HepG2 (cell line): ENCODE data around the gene CYTH1. TPM values are rescaled to one million over a fixed set of nuclear protein-coding genes. Genes with fewer than 3 reads are reported as not detected.

Experiments
- ATAC-seq: fragments of 200-7000 bp; cut with Tn5 transposase; 3 replicates; pipeline ENCODE4 v1.9.1; 2020; ENCODE audit warnings: mild to moderate bottlenecking, moderate library complexity
- BruUV-seq: library from RNA; stranded (reverse); fragments of 400-500 nt; replicated peaks from 2 replicates; lab custom pipeline; 2021; lab: Mats Ljungman, UMichigan
- CTCF ChIA-PET: fragments of 300-600 bp; formaldehyde crosslinking; extraction: SDS; loops from one replicate; lab custom pipeline; 2021; ENCODE audit warnings: low total read pairs, inconsistent platforms, low intra/inter-chr PET ratio; lab: Yijun Ruan, JAX
- POLR2A ChIA-PET: fragments of 350-600 bp; sonication (Branson Sonifier 250); formaldehyde crosslinking; loops from one replicate; lab custom pipeline; 2020; ENCODE audit warnings: antibody characterized with exemption, inconsistent platforms; lab: Yijun Ruan, JAX
- DNase-seq: peaks from one replicate; pipeline ENCODE4 v3.0.0-alpha.2; 2015; ENCODE audit warnings: low spot score
- FAIRE-seq: peaks from 3 replicates; lab custom pipeline; 2011; peaks lifted over from hg19 to GRCh38; lab: Jason Lieb, UNC
- H2AFZ ChIP-seq: one replicate; pipeline ENCODE4 v1.6.1; 2011; ENCODE audit warnings: low read length, inconsistent platforms
- H3K27ac ChIP-seq: fragments of 300-600 bp; 3 replicates; pipeline ENCODE4 v1.8.0; 2011; ENCODE audit warnings: mixed run types, mild to moderate bottlenecking, mixed read lengths, low read length, inconsistent platforms; ENCODE audit not compliant: insufficient read depth; ENCODE audit errors: extremely low read length
- H3K27me3 ChIP-seq, 2 experiments: fragments of 200-600 bp in 1 of 2; 2 replicates in 1 of 2; 3 replicates in 1 of 2; pipeline versions ENCODE4 v1.6.0 to v1.8.0; 2011; ENCODE audit warnings: low read length in 2 of 2, mild to moderate bottlenecking in 2 of 2, moderate library complexity in 2 of 2, inconsistent platforms in 1 of 2; ENCODE audit not compliant: insufficient read depth in 2 of 2, control insufficient read depth in 1 of 2
- H3K36me3 ChIP-seq, 2 experiments: fragments of 200-600 bp in 1 of 2; replicated peaks in 1 of 2; 2 replicates in 1 of 2; 3 replicates in 1 of 2; pipeline versions ENCODE4 v1.5.1 to v1.8.0; 2011; ENCODE audit warnings: low read length in 2 of 2, inconsistent platforms in 1 of 2; ENCODE audit not compliant: insufficient read depth in 2 of 2, control insufficient read depth in 1 of 2
- H3K4me1 ChIP-seq: 2 replicates; pipeline ENCODE4 v1.5.1; 2012; ENCODE audit warnings: low read length, inconsistent platforms; ENCODE audit not compliant: insufficient read depth
- H3K4me2 ChIP-seq: 2 replicates; pipeline ENCODE4 v1.6.0; 2011; ENCODE audit warnings: low read depth, low read length, inconsistent platforms
- H3K4me3 ChIP-seq, 3 experiments: fragments of 200-600 bp in 1 of 3; sonication (generic), shearing (Covaris generic) in 1 of 3; replicated peaks in 1 of 3; 2 replicates each; pipeline ENCODE4 v1.5.1; 2011 to 2016; ENCODE audit warnings: low read length in 3 of 3, inconsistent platforms in 2 of 3, low read depth in 2 of 3, mild to moderate bottlenecking in 2 of 3, control low read depth in 1 of 3, mixed read lengths in 1 of 3; ENCODE audit not compliant: insufficient read depth in 1 of 3
- H3K79me2 ChIP-seq: one replicate; pipeline ENCODE4 v1.6.1; 2011; ENCODE audit warnings: low read length, inconsistent platforms; ENCODE audit not compliant: insufficient read depth
- H3K9ac ChIP-seq: 2 replicates; pipeline ENCODE4 v1.6.0; 2011; ENCODE audit warnings: mild to moderate bottlenecking, low read depth, low read length, inconsistent platforms; ENCODE audit not compliant: insufficient read depth
- H3K9me3 ChIP-seq: 2 replicates; pipeline ENCODE4 v1.5.1; 2012; ENCODE audit warnings: mild to moderate bottlenecking, low read length
- H4K20me1 ChIP-seq: 2 replicates; pipeline ENCODE4 v1.6.0; 2011; ENCODE audit warnings: inconsistent platforms, mild to moderate bottlenecking, low read length, moderate library complexity; ENCODE audit not compliant: insufficient read depth
- ATF7-NPFF ChIP-seq: sonication (generic); formaldehyde crosslinking; IDR thresholded peaks from 2 replicates; pipeline ENCODE4 v1.8.1; 2023; ENCODE audit warnings: mild to moderate bottlenecking, low read depth, missing genetic modification reagents, moderate library complexity
- EZH2 ChIP-seq: conservative IDR thresholded peaks from 2 replicates; pipeline ENCODE4 v1.6.1; 2012; ENCODE audit warnings: mild to moderate bottlenecking, low read depth, low read length, moderate library complexity
- HNRNPUL1 ChIP-seq: fragments of 200-400 bp; formaldehyde crosslinking; IDR thresholded peaks from 2 replicates; pipeline ENCODE4 v1.6.1; 2017; ENCODE audit warnings: low read depth, mild to moderate bottlenecking, low read length, moderate library complexity
- MAFG ChIP-seq: sonication (generic); formaldehyde crosslinking; IDR thresholded peaks from 2 replicates; pipeline ENCODE4 v1.5.1; 2020; ENCODE audit warnings: mild to moderate bottlenecking, missing genetic modification reagents
- NFRKB ChIP-seq: fragments of 450-650 bp; IDR thresholded peaks from 2 replicates; pipeline ENCODE4 v1.6.1; 2017
- PITX1 ChIP-seq: sonication (generic); formaldehyde crosslinking; IDR thresholded peaks from 2 replicates; pipeline ENCODE4 v1.5.1; 2020; ENCODE audit warnings: mild to moderate bottlenecking, missing genetic modification reagents
- RFXAP ChIP-seq: sonication (generic); formaldehyde crosslinking; IDR thresholded peaks from 2 replicates; pipeline ENCODE4 v1.4.0; 2020; ENCODE audit warnings: missing genetic modification reagents, borderline replicate concordance
- SRSF1 ChIP-seq: fragments of 200-400 bp; formaldehyde crosslinking; optimal IDR thresholded peaks from 2 replicates; pipeline ENCODE3; 2017; ENCODE audit warnings: mild to moderate bottlenecking, low read depth, low read length, moderate library complexity
- STAT5B ChIP-seq: sonication (generic); formaldehyde crosslinking; IDR thresholded peaks from 2 replicates; pipeline ENCODE4 v1.4.0; 2020; ENCODE audit warnings: missing genetic modification reagents
- TBP ChIP-seq: sonication (generic); formaldehyde crosslinking; IDR thresholded peaks from 2 replicates; pipeline ENCODE4 v1.5.0; 2020; ENCODE audit warnings: missing genetic modification reagents
- TEAD2 ChIP-seq: sonication (generic); formaldehyde crosslinking; IDR thresholded peaks from 2 replicates; pipeline ENCODE4 v1.9.0; 2021; ENCODE audit warnings: missing genetic modification reagents
- ZNF234 ChIP-seq: sonication (generic); formaldehyde crosslinking; conservative IDR thresholded peaks from 2 replicates; pipeline ENCODE4 v1.5.1; 2020; ENCODE audit warnings: mild to moderate bottlenecking, missing genetic modification reagents
- ZNF264 ChIP-seq: sonication (generic); formaldehyde crosslinking; IDR thresholded peaks from 2 replicates; pipeline ENCODE4 v1.4.0; 2020; ENCODE audit warnings: missing genetic modification reagents
- ZNF350 ChIP-seq: sonication (generic); formaldehyde crosslinking; IDR thresholded peaks from 2 replicates; pipeline ENCODE4 v1.4.0; 2020; ENCODE audit warnings: mild to moderate bottlenecking, low read depth, missing genetic modification reagents, borderline replicate concordance
- ZNF501 ChIP-seq: sonication (generic); formaldehyde crosslinking; IDR thresholded peaks from 2 replicates; pipeline ENCODE4 v1.5.1; 2020; ENCODE audit warnings: mild to moderate bottlenecking, moderate library complexity, missing genetic modification reagents
- ZNF589 ChIP-seq: sonication (generic); formaldehyde crosslinking; conservative IDR thresholded peaks from 2 replicates; pipeline ENCODE4 v1.8.0; 2022; ENCODE audit warnings: mild to moderate bottlenecking, moderate library complexity, missing genetic modification reagents
- ZNF761 ChIP-seq: sonication (generic); formaldehyde crosslinking; conservative IDR thresholded peaks from 2 replicates; pipeline ENCODE4 v1.4.0; 2020; ENCODE audit warnings: mild to moderate bottlenecking, missing genetic modification reagents
- ZZZ3 ChIP-seq: sonication (generic); formaldehyde crosslinking; IDR thresholded peaks from 2 replicates; pipeline ENCODE4 v1.4.0; 2020; ENCODE audit warnings: missing genetic modification reagents, mild to moderate bottlenecking, borderline replicate concordance
- WGBS: methylation state at CpG from one replicate; pipeline ENCODE4 v1.1.6; 2017; ENCODE audit warnings: low lambda C conversion rate; 5-methylcytosine and 5-hydroxymethylcytosine counted together
- in situ Hi-C: cut with HindIII; loops from 2 replicates; pipeline ENCODE4 v1.10.0; 2017; ENCODE audit warnings: low pct_unique_long_range_greater_than_20kb; ENCODE audit not compliant: extremely low pct_ligation_motif_present
- intact Hi-C: fragments of 100-400 bp; cut with micrococcal nuclease; formaldehyde crosslinking; loops from one replicate; pipeline ENCODE4 v1.10.0; 2022; ENCODE audit not compliant: unreplicated experiment
- polyA plus RNA-seq, 8 experiments: library from polyadenylated mRNA; depleted of rRNA in 3 of 8; stranded (reverse) in 7 of 8; unstranded in 1 of 8; fragments of >200 nt; fragmentation: Illumina TruSeq in 4 of 8; extraction: Trizol in 4 of 8; gene quantifications; 2 replicates each; pipeline versions ENCODE4 v1.2.1 to v1.2.3, GENCODE V29; 2011 to 2016; ENCODE audit warnings: low read depth in 4 of 8, missing spikeins in 1 of 8, mixed read lengths in 1 of 8; ENCODE audit not compliant: insufficient read depth in 1 of 8
- total RNA-seq, 5 experiments: library from RNA; depleted of rRNA; stranded (reverse); fragments of >200 nt; fragmentation: Illumina TruSeq; extraction: Trizol; gene quantifications; 2 replicates each; pipeline ENCODE4 v1.2.3, GENCODE V29; 2016; ENCODE audit warnings: low read depth in 1 of 5
- TF ChIP-seq, protein P1 (sequence below): sonication (generic); formaldehyde crosslinking; IDR thresholded peaks from 2 replicates; pipeline ENCODE4 v1.4.0; 2020; ENCODE audit warnings: missing genetic modification reagents, low read depth, mild to moderate bottlenecking, borderline replicate concordance
- TF ChIP-seq, protein P2 (sequence below): IDR thresholded peaks from 2 replicates; pipeline ENCODE4 v1.6.1; 2016; ENCODE audit warnings: mild to moderate bottlenecking

CYTH1 gene
- total and polyA plus RNA-seq, 2 of the 13 experiments (the other 11 are each of a cell fraction or from before 2014, with no cell fraction given): 20.1 to 48.9 TPM

DNA sequence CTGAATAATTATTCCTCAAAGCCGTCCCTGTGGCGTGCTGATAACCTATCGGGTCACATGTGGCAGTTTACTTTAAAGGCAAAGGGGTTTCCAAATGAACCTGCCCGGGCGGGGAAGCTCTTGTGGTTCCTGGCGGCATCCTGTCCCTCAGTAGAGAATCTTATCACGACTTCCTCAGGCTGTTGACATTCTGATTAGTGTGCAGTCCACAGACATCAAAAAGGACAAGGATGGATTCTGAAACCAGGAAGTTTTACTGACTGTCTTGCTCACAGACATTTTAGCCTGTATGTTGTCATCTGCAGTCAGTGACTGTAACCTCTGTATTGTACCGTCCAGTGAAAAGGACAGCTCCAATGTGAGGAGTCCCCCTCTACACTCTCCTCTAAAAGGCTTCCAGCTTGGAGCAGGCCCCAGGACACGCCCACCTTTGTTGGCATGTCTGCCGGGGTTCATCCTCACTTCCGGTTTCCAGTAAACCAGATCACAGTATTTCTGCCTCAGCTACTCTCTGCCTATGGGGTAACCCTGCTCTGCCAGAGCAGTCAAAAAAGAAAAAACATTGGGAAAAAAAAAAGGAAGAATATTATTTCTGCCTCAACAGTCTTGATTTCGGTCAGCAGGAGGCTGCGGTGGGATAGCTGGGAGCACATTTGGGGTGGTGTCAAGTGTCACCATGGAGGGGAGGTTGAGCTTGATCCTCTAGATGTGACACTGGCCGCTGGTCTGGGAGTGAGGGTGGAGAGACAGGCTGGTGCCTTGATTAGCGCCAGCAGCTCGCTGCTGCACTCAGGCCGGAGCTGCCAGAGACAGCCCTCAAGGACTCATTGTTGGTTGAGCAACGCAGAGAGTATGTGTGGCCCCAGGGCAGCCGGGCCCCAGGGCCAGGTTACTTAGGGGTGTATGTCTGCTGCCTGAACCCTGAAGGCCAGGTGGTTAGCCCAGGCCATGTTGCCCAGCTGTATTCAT lies 115.8 kb downstream of the CYTH1 start:
- no peaks in the 10 kb centered on the region for H3K79me2 ChIP-seq
- H3K9me3 ChIP-seq: no peaks in the 10 kb centered on the region
- BruUV-seq: no TSS peak
- FAIRE-seq (peak; percentile 81), ATAC-seq (peak; percentile 78), DNase-seq (peak; percentile 88)
- H3K27me3 ChIP-seq: no peaks in the 10 kb centered on the region
- H3K4me1 ChIP-seq: peaks cover 52% of the 10 kb centered on the region
- in situ Hi-C loops (no loop called here), intact Hi-C loops (no loop called here)
- H4K20me1 ChIP-seq: no peaks in the 10 kb centered on the region
- H2AFZ ChIP-seq: no peak overlapping the region
- H3K27ac ChIP-seq: peak overlapping the region; percentile 41
- H3K4me3 ChIP-seq: peak overlapping the region in 1 of 3 experiments; percentile 12; a peak in 1 of 6 replicates
- WGBS: 19% methylated on average over 16 of the region's 19 CpGs
- CTCF ChIA-PET: no interaction called here
- H3K4me2 ChIP-seq: peak overlapping the region; percentile 53
- POLR2A ChIA-PET: interaction anchor here (1.2 to 2.4 kb wide), 6 partner anchors 9 to 74 kb away, joined by 3 to 17 read pairs (median 8); no protein-coding TSS in a partner anchor
- H3K36me3 ChIP-seq: no peaks in the 10 kb centered on the region; a peak in 1 of 5 replicates
- H3K9ac ChIP-seq: peak overlapping the region; percentile 10; the same call in 1 of the 2 replicates
- TF ChIP-seq ZZZ3 (no peak), SRSF1 (no peak), ZNF234 (CRISPR knock-in tag) (no peak), STAT5B (no peak), ZNF264 (CRISPR knock-in tag) (peak; percentile 23), EZH2 (no peak), ZNF761 (CRISPR knock-in tag) (no peak; the same call in 1 of the 2 replicates), ZNF350 (CRISPR knock-in tag) (no peak), HNRNPUL1 (no peak), TBP (CRISPR knock-in tag) (no peak), MAFG (CRISPR knock-in tag) (no peak), ATF7-NPFF (CRISPR knock-in tag) (no peak), RFXAP (CRISPR knock-in tag) (no peak; the same call in 1 of the 2 replicates), NFRKB (no peak), ZNF589 (CRISPR knock-in tag) (no peak), PITX1 (CRISPR knock-in tag) (peak; percentile 51), TEAD2 (CRISPR knock-in tag) (no peak; the same call in 1 of the 2 replicates), ZNF501 (0 out of 2 replicates have a peak, but pooled peaks have one; percentile 14)
- TF ChIP-seq, protein P1, sequence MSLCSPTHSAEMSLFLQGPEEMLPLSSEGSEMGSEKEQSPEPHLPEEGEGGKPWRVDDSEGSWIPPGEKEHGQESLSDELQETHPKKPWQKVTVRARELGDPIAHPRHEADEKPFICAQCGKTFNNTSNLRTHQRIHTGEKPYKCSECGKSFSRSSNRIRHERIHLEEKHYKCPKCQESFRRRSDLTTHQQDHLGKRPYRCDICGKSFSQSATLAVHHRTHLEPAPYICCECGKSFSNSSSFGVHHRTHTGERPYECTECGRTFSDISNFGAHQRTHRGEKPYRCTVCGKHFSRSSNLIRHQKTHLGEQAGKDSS (CRISPR knock-in tag): peak; percentile 92; the same call in 1 of the 2 replicates
- TF ChIP-seq, protein P2, sequence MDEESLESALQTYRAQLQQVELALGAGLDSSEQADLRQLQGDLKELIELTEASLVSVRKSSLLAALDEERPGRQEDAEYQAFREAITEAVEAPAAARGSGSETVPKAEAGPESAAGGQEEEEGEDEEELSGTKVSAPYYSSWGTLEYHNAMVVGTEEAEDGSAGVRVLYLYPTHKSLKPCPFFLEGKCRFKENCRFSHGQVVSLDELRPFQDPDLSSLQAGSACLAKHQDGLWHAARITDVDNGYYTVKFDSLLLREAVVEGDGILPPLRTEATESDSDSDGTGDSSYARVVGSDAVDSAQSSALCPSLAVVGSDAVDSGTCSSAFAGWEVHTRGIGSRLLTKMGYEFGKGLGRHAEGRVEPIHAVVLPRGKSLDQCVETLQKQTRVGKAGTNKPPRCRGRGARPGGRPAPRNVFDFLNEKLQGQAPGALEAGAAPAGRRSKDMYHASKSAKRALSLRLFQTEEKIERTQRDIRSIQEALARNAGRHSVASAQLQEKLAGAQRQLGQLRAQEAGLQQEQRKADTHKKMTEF (CRISPR knock-in tag): peak; percentile 65
